CD4-positive, alpha-beta T cell (primary cell): ENCODE results near the gene MLEC. TPM values are rescaled to one million over a fixed set of nuclear protein-coding genes. Genes with fewer than 3 reads are reported as not detected.

Experiments
- ATAC-seq: fragments of 200-7000 bp; cut with Tn5 transposase; one replicate; pipeline ENCODE4 v1.10.0; 2022; ENCODE audit warnings: mild to moderate bottlenecking; ENCODE audit not compliant: poor library complexity
- CTCF ChIA-PET: fragments of 350-600 bp; sonication (Branson Sonifier 250); formaldehyde crosslinking; loops from one replicate; lab custom pipeline; 2021; ENCODE audit warnings: antibody characterized with exemption, inconsistent platforms; lab: Charles Lee
- POLR2A ChIA-PET: fragments of 350-600 bp; sonication (Branson Sonifier 250); formaldehyde crosslinking; loops from one replicate; lab custom pipeline; 2021; ENCODE audit warnings: antibody characterized with exemption, inconsistent platforms; lab: Charles Lee
- DNase-seq, 14 experiments: peaks; one replicate each; pipeline ENCODE4 v3.0.0-alpha.2; 2013 to 2020; ENCODE audit warnings: mixed read lengths in 2 of 14
- H3K27ac ChIP-seq, 2 donors: one replicate each; pipeline versions ENCODE4 v1.5.1 to v1.7.0; 2013; ENCODE audit warnings: low read length in 2 of 2, low read depth in 1 of 2, mild to moderate bottlenecking in 1 of 2
- H3K27me3 ChIP-seq, 2 experiments: 1 replicate in 1 of 2; 2 replicates in 1 of 2; pipeline versions ENCODE4 v1.6.1 to v1.7.0; 2013; ENCODE audit warnings: low read length in 2 of 2, control low read depth in 1 of 2, mild to moderate bottlenecking in 1 of 2, moderate library complexity in 1 of 2; ENCODE audit not compliant: insufficient read depth in 2 of 2, control insufficient read depth in 1 of 2
- H3K36me3 ChIP-seq: one replicate; pipeline ENCODE4 v1.6.1; 2013; ENCODE audit warnings: low read length, control low read depth; ENCODE audit not compliant: insufficient read depth
- H3K4me1 ChIP-seq: one replicate; pipeline ENCODE4 v1.6.1; 2013; ENCODE audit warnings: low read length, control low read depth; ENCODE audit not compliant: insufficient read depth
- H3K4me3 ChIP-seq: one replicate; pipeline ENCODE4 v1.5.1; 2013; ENCODE audit warnings: mild to moderate bottlenecking, low read length, moderate library complexity
- H3K9me3 ChIP-seq, 2 experiments: 1 replicate in 1 of 2; 2 replicates in 1 of 2; pipeline versions ENCODE4 v1.6.1 to v1.7.0; 2013; ENCODE audit warnings: low read length in 2 of 2, mild to moderate bottlenecking in 2 of 2, control low read depth in 1 of 2, moderate library complexity in 1 of 2; ENCODE audit not compliant: control insufficient read depth in 1 of 2, insufficient read depth in 1 of 2
- H3K27ac Mint-ChIP-seq: one replicate; pipeline ENCODE4 v1.8.0; 2020; ENCODE audit warnings: mixed read lengths
- H3K27me3 Mint-ChIP-seq: one replicate; pipeline ENCODE4 v1.8.0; 2021; ENCODE audit warnings: mixed read lengths
- H3K36me3 Mint-ChIP-seq: one replicate; pipeline ENCODE4 v1.8.0; 2021; ENCODE audit warnings: low read depth, mixed read lengths
- H3K4me1 Mint-ChIP-seq: one replicate; pipeline ENCODE4 v1.8.0; 2021; ENCODE audit warnings: low read depth, mixed read lengths
- H3K4me3 Mint-ChIP-seq: one replicate; pipeline ENCODE4 v1.8.0; 2020; ENCODE audit warnings: mild to moderate bottlenecking, mixed read lengths
- H3K9me3 Mint-ChIP-seq: one replicate; pipeline ENCODE4 v1.8.0; 2020; ENCODE audit warnings: mixed read lengths
- CTCF ChIP-seq: fragments of 200-600 bp; IDR thresholded peaks from one replicate; pipeline ENCODE4 v1.8.0; 2022; ENCODE audit warnings: antibody characterized with exemption, mild to moderate bottlenecking
- intact Hi-C, 2 experiments: fragments of 100-400 bp; cut with DNase I in 1 of 2; cut with micrococcal nuclease in 1 of 2; formaldehyde crosslinking; loops; one replicate each; pipeline versions ENCODE4 v1.15.1 to v1.9.0; 2023 to 2025; cut with DNase I, micrococcal nuclease
- total RNA-seq, 174 experiments: library from RNA in 2 of 174; stranded (reverse) in 2 of 174; gene quantifications; one replicate each; pipeline ENCODE4 v1.2.3 and lab custom pipeline; 2021 to 2026

MLEC gene
- total RNA-seq, 2 experiments from 2014 or later: 20.7 to 22.1 TPM

- no peaks in the 10 kb centered on the region for H3K4me1 ChIP-seq
- no peak overlapping the region for H3K4me3 Mint-ChIP-seq
- intact Hi-C loops: no loop called here
- no peak overlapping the region for H3K4me3 ChIP-seq
- H3K27ac ChIP-seq: no peak overlapping the region
- no peaks in the 10 kb centered on the region for H3K9me3 ChIP-seq
- ChIA-PET CTCF (no interaction called here), POLR2A (no interaction called here)
- H3K27ac Mint-ChIP-seq: no peak overlapping the region
- H3K4me1 Mint-ChIP-seq: no peaks in the 10 kb centered on the region
- H3K27me3 ChIP-seq: no peaks in the 10 kb centered on the region
- DNase-seq: no peak
- TF ChIP-seq CTCF: no peak
- H3K36me3 Mint-ChIP-seq: peaks cover 12% of the 10 kb centered on the region
- no peaks in the 10 kb centered on the region for H3K9me3 Mint-ChIP-seq
- H3K27me3 Mint-ChIP-seq: no peaks in the 10 kb centered on the region
- ATAC-seq: no peak
- no peaks in the 10 kb centered on the region for H3K36me3 ChIP-seq
Observed at GRCh38 chr12:120739031-120739762, 52.2 kb downstream of the MLEC start.

GRCh38 chr12:120739821-120740613 is 53.1 kb downstream of the MLEC start:
- Mint-ChIP-seq H3K27ac (no peak overlapping the region), H3K36me3 (peaks cover 9% of the 10 kb centered on the region), H3K4me1 (no peaks in the 10 kb centered on the region), H3K27me3 (no peaks in the 10 kb centered on the region), H3K9me3 (no peaks in the 10 kb centered on the region), H3K4me3 (no peak overlapping the region)
- Histone ChIP-seq H3K27ac (no peak overlapping the region), H3K4me1 (no peaks in the 10 kb centered on the region), H3K9me3 (no peaks in the 10 kb centered on the region), H3K27me3 (no peaks in the 10 kb centered on the region), H3K36me3 (no peaks in the 10 kb centered on the region), H3K4me3 (no peak overlapping the region)
- TF ChIP-seq CTCF: no peak
- ChIA-PET CTCF (no interaction called here), POLR2A (no interaction called here)
- intact Hi-C loops: no loop called here
- DNase-seq (no peak), ATAC-seq (no peak)

- ATAC-seq (no peak), DNase-seq (no peak)
- H3K36me3 Mint-ChIP-seq: peaks cover 8% of the 10 kb centered on the region
- H3K27me3 Mint-ChIP-seq: no peaks in the 10 kb centered on the region
- H3K36me3 ChIP-seq: no peaks in the 10 kb centered on the region
- no peak overlapping the region for H3K27ac Mint-ChIP-seq
- no peaks in the 10 kb centered on the region for H3K4me1 ChIP-seq
- H3K9me3 Mint-ChIP-seq: no peaks in the 10 kb centered on the region
- H3K27ac ChIP-seq: no peak overlapping the region
- H3K9me3 ChIP-seq: no peaks in the 10 kb centered on the region
- intact Hi-C loops: no loop called here
- ChIA-PET CTCF (no interaction called here), POLR2A (no interaction called here)
- no peaks in the 10 kb centered on the region for H3K27me3 ChIP-seq
- no peak for TF ChIP-seq CTCF
- no peaks in the 10 kb centered on the region for H3K4me1 Mint-ChIP-seq
- no peak overlapping the region for H3K4me3 Mint-ChIP-seq
- no peak overlapping the region for H3K4me3 ChIP-seq
Observed at GRCh38 chr12:120740871-120741270, 53.9 kb downstream of the MLEC start.
